HepG2 (cell line): Measurements from ENCODE around the gene SLC35A3.

Experiments
- ATRX ChIP-seq: sonication (generic); formaldehyde crosslinking; IDR thresholded peaks from 2 replicates; pipeline ENCODE4 v1.4.0; 2020; ENCODE audit warnings: missing genetic modification reagents, borderline replicate concordance
- BCL6 ChIP-seq: IDR thresholded peaks from 2 replicates; pipeline ENCODE4 v1.6.1; 2016; ENCODE audit warnings: missing genetic modification reagents, missing compliant biosample characterization
- CEBPB ChIP-seq: IDR thresholded peaks from 2 replicates; pipeline ENCODE4 v1.6.1; 2011; ENCODE audit warnings: low read depth, low read length, improper control_type of control experiment, borderline replicate concordance
- EZH2 ChIP-seq: conservative IDR thresholded peaks from 2 replicates; pipeline ENCODE4 v1.6.1; 2012; ENCODE audit warnings: mild to moderate bottlenecking, low read depth, low read length, moderate library complexity
- HHEX ChIP-seq: IDR thresholded peaks from 2 replicates; pipeline ENCODE4 v1.6.1; 2016; ENCODE audit warnings: control low read depth
- NCOR1 ChIP-seq: fragments of 200-600 bp; sonication (generic); IDR thresholded peaks from 2 replicates; pipeline ENCODE4 v1.7.0; 2017; ENCODE audit warnings: antibody characterized with exemption, low read length, borderline replicate concordance
- ZNF264 ChIP-seq: sonication (generic); formaldehyde crosslinking; IDR thresholded peaks from 2 replicates; pipeline ENCODE4 v1.4.0; 2020; ENCODE audit warnings: missing genetic modification reagents
- TF ChIP-seq, protein P1 (sequence below): sonication (generic); formaldehyde crosslinking; IDR thresholded peaks from 2 replicates; pipeline ENCODE4 v1.5.0; 2020; ENCODE audit warnings: mild to moderate bottlenecking, missing genetic modification reagents, moderate library complexity
- TF ChIP-seq, protein P2 (sequence below): sonication (generic); formaldehyde crosslinking; IDR thresholded peaks from 2 replicates; pipeline ENCODE4 v1.4.0; 2020; ENCODE audit warnings: missing genetic modification reagents
- TF ChIP-seq, protein P3 (sequence below): fragments of 450-650 bp; IDR thresholded peaks from 2 replicates; pipeline ENCODE4 v1.6.1; 2016
- TF ChIP-seq, protein P4 (sequence below): IDR thresholded peaks from 2 replicates; pipeline ENCODE4 v1.6.1; 2012; ENCODE audit warnings: inconsistent platforms

DNA sequence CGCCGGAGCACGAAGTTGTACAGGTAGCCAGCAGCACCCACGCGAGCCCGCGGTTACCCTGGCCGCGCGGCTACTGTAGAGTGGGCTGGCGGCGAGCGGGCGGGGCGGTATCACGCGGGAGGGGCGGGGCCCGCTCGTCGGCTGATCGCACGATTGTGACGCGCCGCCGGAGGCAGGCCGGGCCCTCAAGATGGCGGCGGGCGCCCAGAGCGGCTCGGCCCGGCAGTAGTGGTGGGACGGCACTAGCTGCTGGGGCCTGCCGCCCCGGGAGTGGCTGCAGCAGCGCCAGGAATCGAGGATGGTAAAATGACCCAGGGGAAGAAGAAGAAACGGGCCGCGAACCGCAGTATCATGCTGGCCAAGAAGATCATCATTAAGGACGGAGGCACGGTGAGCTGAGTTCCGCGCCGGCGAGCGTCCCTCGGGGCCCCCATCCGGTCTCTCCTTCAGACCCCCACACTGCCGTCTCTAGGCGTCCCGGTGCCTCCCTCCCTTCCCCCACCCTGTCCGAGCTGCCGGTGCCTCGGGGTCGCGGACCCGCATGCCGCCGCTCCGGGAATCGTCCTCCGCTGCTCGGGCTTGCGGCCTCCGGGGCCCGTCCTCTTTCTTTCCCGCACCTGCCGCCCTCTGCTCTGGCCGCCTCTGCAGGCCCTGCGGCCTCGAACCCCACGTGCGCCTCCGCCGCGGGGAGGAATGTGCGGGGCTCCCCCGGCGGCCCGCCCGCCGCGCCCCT is 68.3 kb downstream of the SLC35A3 start:
- TF ChIP-seq CEBPB = no peak
- no peak for TF ChIP-seq ATRX
- no peak for TF ChIP-seq HHEX (CRISPR knock-in tag)
- TF ChIP-seq NCOR1 = no peak
- TF ChIP-seq, protein P1, sequence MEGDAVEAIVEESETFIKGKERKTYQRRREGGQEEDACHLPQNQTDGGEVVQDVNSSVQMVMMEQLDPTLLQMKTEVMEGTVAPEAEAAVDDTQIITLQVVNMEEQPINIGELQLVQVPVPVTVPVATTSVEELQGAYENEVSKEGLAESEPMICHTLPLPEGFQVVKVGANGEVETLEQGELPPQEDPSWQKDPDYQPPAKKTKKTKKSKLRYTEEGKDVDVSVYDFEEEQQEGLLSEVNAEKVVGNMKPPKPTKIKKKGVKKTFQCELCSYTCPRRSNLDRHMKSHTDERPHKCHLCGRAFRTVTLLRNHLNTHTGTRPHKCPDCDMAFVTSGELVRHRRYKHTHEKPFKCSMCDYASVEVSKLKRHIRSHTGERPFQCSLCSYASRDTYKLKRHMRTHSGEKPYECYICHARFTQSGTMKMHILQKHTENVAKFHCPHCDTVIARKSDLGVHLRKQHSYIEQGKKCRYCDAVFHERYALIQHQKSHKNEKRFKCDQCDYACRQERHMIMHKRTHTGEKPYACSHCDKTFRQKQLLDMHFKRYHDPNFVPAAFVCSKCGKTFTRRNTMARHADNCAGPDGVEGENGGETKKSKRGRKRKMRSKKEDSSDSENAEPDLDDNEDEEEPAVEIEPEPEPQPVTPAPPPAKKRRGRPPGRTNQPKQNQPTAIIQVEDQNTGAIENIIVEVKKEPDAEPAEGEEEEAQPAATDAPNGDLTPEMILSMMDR = no peak
- no peak; the same call in 1 of the 2 replicates for TF ChIP-seq ZNF264 (CRISPR knock-in tag)
- no peak for TF ChIP-seq EZH2
- TF ChIP-seq, protein P2, sequence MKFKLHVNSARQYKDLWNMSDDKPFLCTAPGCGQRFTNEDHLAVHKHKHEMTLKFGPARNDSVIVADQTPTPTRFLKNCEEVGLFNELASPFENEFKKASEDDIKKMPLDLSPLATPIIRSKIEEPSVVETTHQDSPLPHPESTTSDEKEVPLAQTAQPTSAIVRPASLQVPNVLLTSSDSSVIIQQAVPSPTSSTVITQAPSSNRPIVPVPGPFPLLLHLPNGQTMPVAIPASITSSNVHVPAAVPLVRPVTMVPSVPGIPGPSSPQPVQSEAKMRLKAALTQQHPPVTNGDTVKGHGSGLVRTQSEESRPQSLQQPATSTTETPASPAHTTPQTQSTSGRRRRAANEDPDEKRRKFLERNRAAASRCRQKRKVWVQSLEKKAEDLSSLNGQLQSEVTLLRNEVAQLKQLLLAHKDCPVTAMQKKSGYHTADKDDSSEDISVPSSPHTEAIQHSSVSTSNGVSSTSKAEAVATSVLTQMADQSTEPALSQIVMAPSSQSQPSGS (CRISPR knock-in tag) = no peak
- TF ChIP-seq, protein P3, sequence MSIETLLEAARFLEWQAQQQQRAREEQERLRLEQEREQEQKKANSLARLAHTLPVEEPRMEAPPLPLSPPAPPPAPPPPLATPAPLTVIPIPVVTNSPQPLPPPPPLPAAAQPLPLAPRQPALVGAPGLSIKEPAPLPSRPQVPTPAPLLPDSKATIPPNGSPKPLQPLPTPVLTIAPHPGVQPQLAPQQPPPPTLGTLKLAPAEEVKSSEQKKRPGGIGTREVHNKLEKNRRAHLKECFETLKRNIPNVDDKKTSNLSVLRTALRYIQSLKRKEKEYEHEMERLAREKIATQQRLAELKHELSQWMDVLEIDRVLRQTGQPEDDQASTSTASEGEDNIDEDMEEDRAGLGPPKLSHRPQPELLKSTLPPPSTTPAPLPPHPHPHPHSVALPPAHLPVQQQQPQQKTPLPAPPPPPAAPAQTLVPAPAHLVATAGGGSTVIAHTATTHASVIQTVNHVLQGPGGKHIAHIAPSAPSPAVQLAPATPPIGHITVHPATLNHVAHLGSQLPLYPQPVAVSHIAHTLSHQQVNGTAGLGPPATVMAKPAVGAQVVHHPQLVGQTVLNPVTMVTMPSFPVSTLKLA = no peak
- TF ChIP-seq, protein P4, sequence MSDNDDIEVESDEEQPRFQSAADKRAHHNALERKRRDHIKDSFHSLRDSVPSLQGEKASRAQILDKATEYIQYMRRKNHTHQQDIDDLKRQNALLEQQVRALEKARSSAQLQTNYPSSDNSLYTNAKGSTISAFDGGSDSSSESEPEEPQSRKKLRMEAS = peak; percentile 71; the same call in 1 of the 2 replicates
- peak; percentile 9; the same call in 1 of the 2 replicates for TF ChIP-seq BCL6 (CRISPR knock-in tag)
